Stimulated activated CD4-positive, alpha-beta T cell treated with anti-CD3 and anti-CD28 coated beads, Interleukin-1b, Interleukin-23, amount 100 ng/mL, for 48 hours (primary cell): ENCODE data around the gene TBC1D21.
"Not testable (repeated sequence)": the region's sequence is repeated elsewhere in the genome, so short reads cannot be mapped to it uniquely, and the experiment has no call there.

Experiments
- DNase-seq: peaks from one replicate; pipeline ENCODE4 v3.0.0-alpha.2; 2020

Gene TBC1D21

DNA sequence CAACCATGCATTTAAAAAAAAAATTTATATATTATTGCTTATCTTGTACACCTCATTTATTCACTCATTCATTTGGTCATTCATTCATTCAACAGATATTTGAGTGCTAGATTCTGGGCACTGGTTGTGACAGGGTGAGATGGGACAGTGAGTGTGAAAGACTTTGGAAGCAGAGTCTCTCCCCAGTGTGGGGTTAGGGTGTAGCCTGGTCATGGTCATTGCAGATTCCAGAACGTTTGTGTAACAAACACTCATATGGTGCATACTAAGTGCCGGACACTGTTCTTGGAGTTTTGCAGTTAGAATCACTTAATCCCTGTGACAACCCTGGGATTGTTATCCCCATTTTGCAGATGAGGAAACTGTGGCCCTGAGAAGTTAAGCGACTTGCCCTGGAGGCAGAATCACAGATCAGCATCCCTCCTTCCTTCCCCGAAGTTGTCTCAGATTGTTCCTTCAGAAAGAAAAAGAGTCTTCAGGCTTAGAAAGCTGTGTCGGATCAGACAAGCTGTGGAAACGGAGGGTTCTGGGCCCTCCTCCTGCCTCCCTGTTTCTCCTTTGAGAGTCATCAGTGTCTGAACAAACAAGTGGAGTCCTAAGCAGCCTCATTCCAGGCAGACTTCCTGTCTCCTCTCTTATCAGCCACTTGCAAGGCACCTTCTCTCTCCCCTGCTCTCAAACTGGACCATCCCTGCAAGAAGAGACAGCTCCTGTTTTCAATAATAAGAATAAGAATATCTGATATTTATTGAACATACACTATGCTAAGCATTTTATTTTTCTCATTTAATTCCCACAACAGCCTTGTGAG, 59.2 kb downstream of the TBC1D21 start:
- no peak for DNase-seq

- DNase-seq, result no peak
Measured at GRCh38 chr15:73934281-73934680, 60.9 kb downstream of the TBC1D21 start.

GRCh38 chr15:73935547-73935946, 62.2 kb downstream of the TBC1D21 start:
- no peak for DNase-seq

DNA sequence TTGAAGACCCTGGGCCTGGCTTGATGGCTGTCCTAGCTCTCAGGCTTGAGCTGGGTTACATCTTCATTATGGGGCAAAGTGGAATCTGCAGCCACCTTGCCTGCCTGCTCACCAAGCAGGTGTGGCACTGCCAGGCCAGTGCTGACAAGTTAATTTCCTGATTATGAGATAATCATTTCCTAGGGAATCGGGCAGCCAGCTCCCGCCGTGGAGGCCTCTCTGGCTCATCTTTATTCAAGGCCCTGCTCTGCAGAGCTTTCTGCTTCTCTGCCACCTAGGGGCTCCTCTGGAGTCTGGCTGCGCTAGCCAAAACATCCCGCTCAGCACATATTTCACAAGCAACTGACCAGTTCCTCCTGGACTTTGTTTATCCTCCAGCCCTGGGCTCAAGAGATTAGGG, 62.8 kb downstream of the TBC1D21 start:
- no peak for DNase-seq

- no peak for DNase-seq
Measured at GRCh38 chr15:73936588-73937290, 63.4 kb downstream of the TBC1D21 start.

DNA sequence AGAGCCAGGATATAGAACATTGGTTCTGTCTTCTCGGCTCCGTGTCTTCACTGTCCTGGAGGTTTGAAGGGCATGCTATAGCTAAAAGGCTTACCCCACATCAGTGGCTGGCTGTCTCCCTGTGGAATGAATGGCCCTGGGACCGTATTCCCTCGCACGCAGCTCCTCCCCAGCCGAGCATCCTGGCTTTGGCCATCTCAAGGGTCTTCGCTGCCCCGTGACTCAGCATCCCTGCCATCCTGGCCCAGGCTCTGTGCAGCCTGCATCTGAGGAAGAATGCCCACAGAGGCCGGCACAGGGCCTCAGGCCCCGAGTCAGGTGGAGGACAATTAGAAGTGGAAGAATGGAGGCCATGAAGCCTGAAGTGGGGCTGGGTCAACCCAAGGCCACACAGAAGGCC, 63.9 kb downstream of the TBC1D21 start:
- no peak for DNase-seq

- DNase-seq, result no peak
Measured at GRCh38 chr15:73937726-73938125, 64.4 kb downstream of the TBC1D21 start.

GRCh38 chr15:73938516-73938915, 65.2 kb downstream of the TBC1D21 start:
- DNase-seq, result not testable (repeated sequence)
